Activated CD4-positive, alpha-beta memory T cell treated with anti-CD3 and anti-CD28 coated beads, Interleukin-2, amount 10 ng/mL, durations not matched to agents 7 days and 5 days (primary cell): ENCODE results near the gene ITGA2. TPM values are rescaled to one million over a fixed set of nuclear protein-coding genes. Genes with fewer than 3 reads are reported as not detected.

ENCODE experiments used
- total RNA-seq, 2 experiments: library from RNA; stranded (reverse); gene quantifications; one replicate each; pipeline ENCODE4 v1.2.3, GENCODE V29; 2021

The ITGA2 gene
- total RNA-seq, 2 experiments from 2014 or later: 10.2 to 11.2 TPM

Other genes with a start within 250 kb of the ITGA2 start
- 1 to 10 TPM; 4.9 to 8.0 TPM for gene ITGA1, start 201.4 kb upstream of the ITGA2 start, total RNA-seq
- gene PELO, start 201.4 kb upstream of the ITGA2 start, total RNA-seq: 10 to 100 TPM; 20.6 TPM
- gene MOCS2, start 120.4 kb downstream of the ITGA2 start, total RNA-seq: 10 to 100 TPM; 26.0 to 26.9 TPM